ENCODE results near the gene GRHL1.

GRHL1 gene

DNA sequence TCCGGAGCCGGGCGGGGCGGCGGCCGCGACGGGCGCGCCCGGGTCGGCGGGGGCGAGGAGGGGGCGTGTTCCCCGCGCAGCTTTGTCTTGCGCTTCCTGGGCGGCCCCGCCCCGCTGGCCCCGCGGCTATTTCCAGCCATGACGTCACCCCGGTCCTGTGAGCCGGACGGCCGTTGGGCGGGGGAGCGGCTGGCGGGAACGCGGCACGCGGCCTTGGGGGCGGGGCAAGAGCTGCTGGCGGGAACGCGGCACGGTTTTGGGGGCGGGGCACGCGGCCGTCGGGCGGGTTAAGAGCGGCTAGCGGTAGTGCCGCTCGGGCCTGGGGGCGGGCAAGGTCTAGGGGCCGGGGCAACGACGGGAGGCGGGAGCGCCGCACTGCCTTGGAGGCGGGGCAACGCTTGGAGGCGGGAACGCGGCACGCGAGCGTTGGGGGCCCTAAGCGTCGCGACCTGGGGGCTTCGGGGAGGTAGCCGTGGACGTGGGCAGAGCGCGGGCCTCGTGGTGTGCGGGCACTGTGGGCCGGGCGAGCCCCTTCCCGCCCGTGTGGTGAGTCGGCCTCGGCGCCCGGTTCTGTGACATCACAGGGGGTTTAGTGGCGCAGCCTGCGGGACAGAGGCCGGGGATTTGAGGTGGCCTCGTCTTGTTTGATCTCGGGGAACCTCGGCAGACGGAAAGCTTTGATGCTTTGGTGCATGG lies 92.6 kb downstream of the GRHL1 start:
- peak; percentile 87 to 96 (median 90) for DNase-seq

DNA sequence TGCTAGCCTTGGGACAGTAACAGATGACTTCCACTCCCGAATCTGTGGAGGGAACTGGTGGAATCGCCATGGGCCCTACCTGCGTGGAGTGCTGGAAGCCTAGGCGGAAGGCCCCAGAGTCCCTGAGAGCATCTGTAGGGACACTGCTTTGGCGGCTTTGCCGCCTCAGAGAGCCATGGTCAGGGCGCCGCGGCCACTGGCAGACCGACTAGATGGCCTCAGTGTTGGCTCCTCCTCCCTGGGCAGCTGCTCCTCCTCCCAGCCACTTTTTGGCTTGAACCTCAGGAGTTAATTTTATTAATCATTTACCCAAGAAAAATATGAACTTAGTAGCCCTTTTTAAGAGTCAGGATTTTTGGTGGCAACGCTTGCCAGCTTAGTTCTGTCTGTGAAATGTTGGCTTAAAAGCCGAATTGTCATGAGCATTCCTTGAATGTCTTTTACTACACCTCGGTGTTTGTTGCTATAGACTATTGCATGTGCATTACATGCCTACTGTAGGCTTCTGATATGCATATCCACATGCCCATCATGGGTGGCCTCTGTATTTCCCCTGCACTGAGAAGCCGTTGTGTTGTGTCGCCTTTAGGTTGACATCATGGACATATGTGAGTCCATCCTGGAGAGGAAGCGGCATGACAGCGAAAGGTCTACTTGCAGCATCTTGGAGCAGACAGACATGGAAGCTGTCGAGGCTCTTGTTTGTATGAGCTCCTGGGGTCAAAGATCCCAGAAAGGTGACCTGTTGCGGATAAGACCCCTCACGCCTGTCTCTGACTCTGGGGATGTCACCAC lies 94.3 kb downstream of the GRHL1 start:
- DNase-seq = no peak

DNA sequence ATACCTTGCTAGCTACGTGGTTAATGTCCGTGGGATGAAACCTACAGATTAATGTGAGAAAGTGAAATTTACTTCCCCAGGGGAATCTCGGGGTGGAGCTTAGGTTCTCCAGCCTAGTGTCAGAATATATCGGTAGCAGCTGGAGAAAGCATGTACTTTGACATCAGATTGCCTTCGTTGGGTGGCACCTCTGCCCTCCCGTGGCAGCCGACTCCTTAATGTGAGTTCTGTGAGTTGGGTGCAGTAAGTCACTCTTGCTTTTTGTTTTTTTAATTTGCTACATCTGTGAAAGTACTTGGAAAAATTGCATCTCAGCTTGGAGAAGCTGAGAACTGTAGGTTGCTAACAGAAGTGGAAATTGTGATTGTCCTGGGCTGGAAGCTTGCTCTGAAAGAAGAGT lies 95.4 kb downstream of the GRHL1 start:
- no peak for DNase-seq

DNA sequence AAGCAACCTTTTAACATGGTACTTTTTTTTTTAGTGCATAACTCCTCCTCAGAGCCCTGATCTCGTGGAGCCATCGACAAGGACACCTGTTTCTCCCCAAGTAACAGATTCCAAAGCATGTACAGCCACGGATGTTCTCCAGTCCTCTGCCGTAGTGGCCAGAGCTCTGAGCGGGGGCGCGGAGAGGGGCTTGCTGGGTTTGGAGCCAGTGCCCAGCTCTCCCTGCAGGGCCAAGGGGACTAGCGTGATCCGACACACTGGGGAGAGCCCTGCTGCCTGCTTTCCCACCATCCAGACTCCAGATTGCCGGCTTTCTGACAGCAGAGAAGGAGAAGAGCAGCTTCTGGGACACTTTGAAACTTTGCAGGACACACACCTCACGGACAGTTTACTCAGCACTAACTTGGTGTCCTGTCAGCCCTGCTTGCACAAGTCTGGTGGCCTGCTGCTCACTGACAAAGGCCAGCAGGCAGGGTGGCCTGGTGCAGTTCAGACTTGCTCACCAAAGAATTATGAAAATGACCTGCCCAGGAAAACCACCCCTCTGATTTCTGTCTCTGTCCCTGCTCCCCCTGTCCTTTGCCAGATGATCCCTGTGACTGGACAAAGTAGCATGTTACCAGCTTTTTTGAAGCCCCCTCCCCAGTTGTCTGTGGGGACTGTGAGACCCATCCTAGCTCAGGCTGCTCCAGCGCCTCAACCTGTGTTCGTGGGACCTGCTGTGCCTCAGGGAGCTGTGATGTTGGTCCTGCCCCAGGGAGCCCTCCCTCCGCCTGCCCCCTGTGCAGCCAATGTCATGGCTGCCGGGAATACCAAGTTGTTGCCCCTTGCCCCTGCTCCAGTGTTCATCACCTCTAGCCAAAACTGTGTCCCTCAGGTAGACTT lies 96.4 kb downstream of the GRHL1 start:
- no peak for DNase-seq

DNA sequence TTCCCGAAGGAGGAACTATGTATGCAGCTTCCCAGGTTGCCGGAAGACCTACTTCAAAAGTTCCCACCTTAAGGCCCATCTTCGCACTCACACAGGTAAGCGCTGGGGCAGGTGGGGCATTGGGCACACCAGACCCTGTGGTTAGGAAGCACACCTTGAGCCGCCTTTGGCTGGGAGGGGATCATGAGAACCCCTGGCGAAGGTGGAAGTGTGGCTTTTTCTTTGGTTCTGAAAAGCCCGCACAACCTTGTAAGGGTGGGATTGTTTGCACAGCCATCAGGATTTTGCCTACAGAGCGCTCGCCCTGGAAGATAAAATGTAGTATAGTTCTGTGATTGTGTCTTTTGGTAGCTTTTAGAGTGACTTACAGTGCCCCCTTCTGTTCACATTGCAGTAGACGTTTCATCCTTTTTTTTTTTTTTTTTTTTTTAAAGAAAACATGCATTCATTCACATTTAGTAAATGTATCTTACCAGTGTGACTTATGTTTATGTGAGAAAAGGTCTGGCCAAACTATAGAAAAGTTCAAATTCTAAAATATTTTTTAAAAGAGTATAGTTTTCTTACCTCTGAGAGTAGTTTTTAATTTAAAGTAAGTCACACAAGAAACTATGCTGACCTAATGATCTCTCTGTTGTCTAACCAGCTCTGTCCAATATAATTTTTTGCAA lies 97.1 kb downstream of the GRHL1 start:
- peak in 2 of 5 donors; percentile 29 to 55 for DNase-seq

Data from T-helper 1 cell (primary cell).